Tibial nerve (tissue), 4 donors: ENCODE data around the gene LRRTM4. TPM values are rescaled to one million over a fixed set of nuclear protein-coding genes. Genes with fewer than 3 reads are reported as not detected.

ENCODE experiments used
- DNase-seq, 2 donors: peaks; one replicate each; pipeline ENCODE4 v3.0.0-alpha.2; 2019; ENCODE audit warnings: low spot score in 2 of 2
- H3K27ac ChIP-seq, 4 donors: fragments of 200-600 bp; sonication (generic) in 3 of 4; one replicate each; pipeline ENCODE4 v1.5.1; 2017 to 2019; ENCODE audit warnings: mild to moderate bottlenecking in 1 of 4
- H3K27me3 ChIP-seq, 2 donors: fragments of 200-600 bp; sonication (generic) in 1 of 2; one replicate each; pipeline versions ENCODE4 v1.5.1 to v1.6.0; 2017 to 2019
- H3K36me3 ChIP-seq, 3 donors: fragments of 200-600 bp; sonication (generic); one replicate each; pipeline ENCODE4 v1.5.1; 2018 to 2019
- H3K4me1 ChIP-seq, 4 donors: fragments of 200-600 bp; sonication (generic) in 3 of 4; one replicate each; pipeline ENCODE4 v1.5.1; 2017 to 2019
- H3K4me3 ChIP-seq, 4 donors: fragments of 200-600 bp; sonication (generic) in 3 of 4; one replicate each; pipeline ENCODE4 v1.5.1; 2017 to 2019; ENCODE audit warnings: mild to moderate bottlenecking in 1 of 4, moderate library complexity in 1 of 4
- H3K9me3 ChIP-seq, 4 donors: fragments of 200-600 bp; sonication (generic) in 3 of 4; one replicate each; pipeline ENCODE4 v1.5.1; 2017 to 2019
- CTCF ChIP-seq, 5 experiments: fragments of 200-600 bp in 3 of 5; fragments of 450-650 bp in 2 of 5; sonication (generic) in 3 of 5; IDR thresholded peaks; one replicate each; pipeline ENCODE4 v1.5.1; 2016 to 2019; ENCODE audit warnings: antibody characterized with exemption in 5 of 5, mild to moderate bottlenecking in 3 of 5, moderate library complexity in 2 of 5
- EP300 ChIP-seq, 2 donors: sonication (generic); formaldehyde crosslinking; IDR thresholded peaks; one replicate each; pipeline ENCODE4 v1.6.1; 2017; ENCODE audit warnings: antibody characterized with exemption in 2 of 2, mild to moderate bottlenecking in 1 of 2
- POLR2A ChIP-seq, 2 donors: fragments of 450-650 bp; IDR thresholded peaks; one replicate each; pipeline ENCODE4 v1.6.1; 2017; ENCODE audit warnings: antibody characterized with exemption in 2 of 2, mild to moderate bottlenecking in 2 of 2, moderate library complexity in 2 of 2
- WGBS, 2 donors: methylation state at CpG; one replicate each; pipeline ENCODE4 v1.1.5; 2018; 5-methylcytosine and 5-hydroxymethylcytosine counted together
- total RNA-seq, 4 donors: library from RNA; depleted of rRNA; stranded (reverse); fragments of >200 nt; gene quantifications; one replicate each; pipeline ENCODE4 v1.1.0, GENCODE V29; 2016

The LRRTM4 gene
- total RNA-seq, 4 donors from 2014 or later, result 2.9 to 8.1 (median 7.6) TPM

GRCh38 chr2:76973610-76974009 lies 548.6 kb downstream of the LRRTM4 start:
- 83 to 99% methylated on average over 4 of the region's 4 CpGs for WGBS, 2 donors
- Histone ChIP-seq H3K36me3 (no peaks in the 10 kb centered on the region), H3K27ac (no peak overlapping the region), H3K9me3 (no peaks in the 10 kb centered on the region), H3K4me3 (no peak overlapping the region), H3K4me1 (no peaks in the 10 kb centered on the region), H3K27me3 (no peaks in the 10 kb centered on the region)
- TF ChIP-seq EP300 (IDR thresholded peaks at IDR 0.05) (no peak), POLR2A (IDR thresholded peaks at IDR 0.05) (no peak), CTCF (IDR thresholded peaks at IDR 0.05) (no peak)
- DNase-seq, result no peak

DNA sequence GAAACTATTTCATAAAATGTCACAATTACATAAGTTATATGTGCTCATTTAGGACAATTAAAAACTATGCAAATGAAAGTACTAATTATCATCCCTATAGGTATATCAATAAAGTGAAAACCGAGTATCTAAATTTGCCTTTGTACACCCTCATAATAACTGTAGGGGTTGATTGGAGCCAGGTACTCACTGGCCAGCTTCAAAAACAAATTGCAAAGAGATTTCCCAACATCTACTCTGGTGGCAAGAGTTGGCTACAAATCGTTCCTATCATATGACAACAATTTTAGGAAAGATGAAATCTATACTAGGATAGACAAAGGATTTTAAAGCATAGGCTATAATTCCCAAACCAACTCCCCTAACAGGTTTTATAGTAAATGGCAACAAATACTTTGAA lies 556.4 kb downstream of the LRRTM4 start:
- no peaks in the 10 kb centered on the region for H3K27me3 ChIP-seq
- no peak overlapping the region for H3K4me3 ChIP-seq
- WGBS, 2 donors, result 86% methylated on average over 2 of the region's 2 CpGs
- TF ChIP-seq POLR2A (IDR thresholded peaks at IDR 0.05) (no peak), CTCF (IDR thresholded peaks at IDR 0.05) (no peak), EP300 (IDR thresholded peaks at IDR 0.05) (no peak)
- H3K36me3 ChIP-seq, result no peaks in the 10 kb centered on the region
- no peaks in the 10 kb centered on the region for H3K4me1 ChIP-seq
- no peaks in the 10 kb centered on the region for H3K9me3 ChIP-seq
- no peak overlapping the region for H3K27ac ChIP-seq
- DNase-seq, result no peak

GRCh38 chr2:76958749-76959148 lies 563.4 kb downstream of the LRRTM4 start:
- no peaks in the 10 kb centered on the region for H3K27me3 ChIP-seq
- H3K36me3 ChIP-seq, result no peaks in the 10 kb centered on the region
- no peaks in the 10 kb centered on the region for H3K9me3 ChIP-seq
- H3K4me1 ChIP-seq, result no peaks in the 10 kb centered on the region
- no peak overlapping the region for H3K4me3 ChIP-seq
- DNase-seq, result no peak
- TF ChIP-seq CTCF (IDR thresholded peaks at IDR 0.05), result no peak
- TF ChIP-seq POLR2A (IDR thresholded peaks at IDR 0.05), result no peak
- TF ChIP-seq EP300 (IDR thresholded peaks at IDR 0.05), result no peak
- H3K27ac ChIP-seq, result no peak overlapping the region
- 23 to 26% methylated on average over 3 of the region's 3 CpGs for WGBS, 2 donors

DNA sequence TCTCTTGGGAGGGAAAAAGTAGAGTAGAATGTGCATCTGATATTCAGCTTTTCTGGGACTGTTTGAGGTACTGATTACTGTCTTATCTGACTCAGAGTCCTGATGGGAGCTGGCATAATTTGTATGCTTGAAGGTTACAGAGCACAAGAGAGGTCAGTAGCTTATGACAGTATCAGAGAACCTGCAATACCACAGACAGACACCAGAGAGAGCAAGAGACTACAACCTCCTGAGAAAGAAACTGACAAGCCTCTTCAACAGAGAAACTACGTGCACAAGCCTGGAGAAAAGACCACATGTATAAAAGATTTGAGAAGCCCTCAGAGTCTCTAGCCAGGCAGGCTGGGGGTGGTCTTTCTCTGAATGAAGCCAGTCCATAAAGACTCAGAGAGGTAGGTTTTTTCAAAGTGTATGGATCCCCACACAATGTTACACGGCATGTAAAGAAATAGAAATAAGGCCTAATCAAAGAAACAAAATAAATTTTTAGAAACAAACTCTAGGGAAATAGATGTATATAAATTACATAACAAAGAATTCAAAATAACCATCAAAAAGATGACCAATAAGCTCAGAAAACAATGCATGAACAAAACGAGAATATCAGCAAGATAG lies 568.3 kb downstream of the LRRTM4 start:
- H3K4me1 ChIP-seq, result no peaks in the 10 kb centered on the region
- TF ChIP-seq POLR2A (IDR thresholded peaks at IDR 0.05), result no peak
- peak; percentile 31 to 67 (median 54) for TF ChIP-seq CTCF (IDR thresholded peaks at IDR 0.05)
- WGBS, 2 donors, result 58 to 64% methylated on average over 3 of the region's 3 CpGs
- H3K36me3 ChIP-seq, result no peaks in the 10 kb centered on the region
- H3K27me3 ChIP-seq, result no peaks in the 10 kb centered on the region
- DNase-seq, result peak in 1 of 2 donors; percentile 30
- no peaks in the 10 kb centered on the region for H3K9me3 ChIP-seq
- no peak overlapping the region for H3K4me3 ChIP-seq
- no peak overlapping the region for H3K27ac ChIP-seq

GRCh38 chr2:76946631-76947145 lies 575.5 kb downstream of the LRRTM4 start:
- TF ChIP-seq EP300 (IDR thresholded peaks at IDR 0.05), result no peak
- TF ChIP-seq CTCF (IDR thresholded peaks at IDR 0.05), result no peak
- no peak for TF ChIP-seq POLR2A (IDR thresholded peaks at IDR 0.05)
- Histone ChIP-seq H3K9me3 (no peaks in the 10 kb centered on the region), H3K27ac (no peak overlapping the region), H3K4me3 (no peak overlapping the region), H3K36me3 (no peaks in the 10 kb centered on the region), H3K27me3 (no peaks in the 10 kb centered on the region), H3K4me1 (no peaks in the 10 kb centered on the region)
- DNase-seq, result no peak
- 68 to 70% methylated on average over 2 of the region's 2 CpGs for WGBS, 2 donors
